Epidermal melanocyte (primary cell): ENCODE measurements around the gene B3GAT3.
"Not testable (repeated sequence)": the region's sequence is repeated elsewhere in the genome, so short reads cannot be mapped to it uniquely, and the experiment has no call there.

ENCODE experiments used
- DNase-seq: peaks from one replicate; pipeline ENCODE4 v3.0.0; 2011; ENCODE audit warnings: low spot score; ENCODE audit not compliant: insufficient read length

The B3GAT3 gene

DNA sequence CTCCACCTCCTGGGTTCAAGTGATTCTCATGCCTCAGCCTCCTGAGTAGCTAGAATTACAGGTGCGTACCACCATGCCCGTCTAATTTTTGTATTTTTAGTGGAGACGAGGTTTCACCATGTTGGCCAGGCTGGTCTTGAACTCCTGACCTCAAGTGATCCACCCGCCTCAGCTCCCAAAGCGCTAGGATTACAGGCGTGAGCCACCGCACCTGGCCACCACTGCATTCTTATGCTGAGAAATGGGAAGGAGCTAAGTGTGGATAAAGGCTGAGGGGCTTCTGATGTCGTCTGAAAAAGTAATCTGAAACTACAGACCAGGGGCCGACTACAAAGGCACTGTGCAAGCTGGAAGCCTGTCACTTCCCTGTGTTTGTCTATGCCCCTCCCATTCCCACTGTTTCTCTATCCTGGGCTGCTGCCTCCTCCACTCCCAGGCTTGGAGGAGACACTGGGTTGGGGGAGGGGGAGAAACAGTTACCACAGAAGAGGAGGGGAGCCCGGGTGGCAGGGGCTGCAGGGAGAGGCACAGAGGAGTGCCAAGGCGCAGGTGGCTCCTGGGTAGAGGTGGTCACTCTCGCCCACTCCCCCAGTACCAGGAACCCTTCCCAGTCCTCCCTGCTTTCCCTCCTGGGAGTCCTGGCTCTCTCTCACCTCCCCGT, 17.2 kb downstream of the B3GAT3 start:
- DNase-seq: no peak

DNA sequence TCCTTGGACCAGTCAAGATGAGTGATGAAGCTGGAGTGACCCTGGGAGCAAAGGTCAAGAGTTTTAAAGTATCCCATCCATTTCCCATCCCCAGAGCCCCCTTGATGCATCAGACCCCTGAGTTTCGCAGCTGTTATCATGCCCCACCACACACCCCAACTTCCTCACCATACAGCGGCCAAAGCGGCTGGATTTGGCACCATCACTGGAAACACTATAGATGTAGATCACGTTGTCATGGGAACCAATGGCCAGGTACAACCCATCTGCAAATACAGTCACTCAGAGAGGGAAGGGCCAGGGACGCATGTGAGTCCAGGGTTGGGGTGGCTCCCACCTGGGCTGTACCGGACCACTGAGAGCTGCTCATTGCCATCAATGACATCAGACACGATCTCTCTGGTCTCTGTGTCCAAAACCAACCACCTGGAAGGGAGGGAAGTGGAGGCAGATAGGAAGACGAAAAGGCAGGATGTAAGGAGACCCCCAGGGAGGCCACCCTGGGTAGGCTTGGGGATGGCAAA, 17.9 kb downstream of the B3GAT3 start:
- DNase-seq: no peak

DNA sequence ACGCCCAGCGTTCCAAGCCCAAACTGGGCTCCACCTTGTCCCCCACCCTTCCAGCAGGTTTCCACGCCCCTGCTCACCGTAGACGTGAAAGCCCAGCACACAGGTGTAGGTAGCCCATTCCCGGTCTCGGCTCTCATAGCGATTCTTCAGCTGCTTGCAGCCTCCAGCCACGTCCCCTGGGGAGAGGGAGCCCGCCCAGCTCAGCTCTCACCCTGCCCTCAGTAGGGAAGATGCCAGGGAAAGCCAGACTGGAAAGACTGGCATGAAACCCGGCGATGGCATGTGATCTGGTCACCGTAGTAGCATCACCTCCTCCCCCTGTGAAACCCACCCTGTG, 18.7 kb downstream of the B3GAT3 start:
- DNase-seq: no peak

DNA sequence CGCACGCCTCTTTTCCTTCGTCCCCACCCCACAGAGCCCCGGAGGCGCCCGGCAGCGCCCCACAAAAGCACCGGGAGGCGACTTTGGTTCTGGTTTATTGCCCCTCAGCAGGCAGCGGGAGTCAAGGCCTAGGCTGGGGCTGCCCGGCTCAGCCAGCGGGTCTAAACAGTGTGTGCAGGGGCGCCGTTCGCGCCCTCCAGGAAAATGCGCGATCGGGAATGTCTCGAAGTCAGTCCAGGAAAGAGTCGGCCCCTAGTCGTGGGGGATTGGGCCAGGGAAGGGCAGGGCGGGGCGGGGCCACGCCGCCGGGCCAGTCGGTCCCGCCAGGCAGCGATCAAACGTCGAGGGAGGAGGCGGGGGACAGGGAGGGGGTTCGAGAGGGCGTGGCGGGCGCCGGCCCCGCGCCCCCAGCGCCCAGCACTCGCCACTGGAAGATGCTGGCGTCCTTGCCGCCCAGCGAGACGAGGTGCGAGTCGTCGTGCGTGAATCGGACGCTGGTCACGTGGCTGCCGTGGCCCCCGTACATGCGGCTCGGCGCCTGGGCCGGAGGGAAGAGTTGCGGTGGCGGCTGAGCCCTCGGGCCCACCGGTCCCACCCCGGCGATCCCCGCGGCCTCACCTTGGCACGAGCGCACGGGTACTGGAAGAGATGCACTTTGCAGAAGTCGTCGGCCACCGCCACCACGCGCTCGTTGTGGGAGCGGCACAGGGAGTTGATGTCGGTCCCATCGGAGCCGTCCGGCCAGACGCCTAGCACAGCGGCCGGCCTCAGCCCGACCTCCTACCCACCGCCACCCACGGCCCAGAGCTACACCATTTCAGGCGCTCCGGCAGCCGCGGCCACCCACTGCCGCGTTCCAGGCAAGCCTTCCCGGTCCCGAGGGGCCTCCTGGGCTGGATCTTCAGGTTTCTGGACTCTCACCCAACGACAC, 19.4 kb downstream of the B3GAT3 start:
- peak; percentile 81 for DNase-seq

DNA sequence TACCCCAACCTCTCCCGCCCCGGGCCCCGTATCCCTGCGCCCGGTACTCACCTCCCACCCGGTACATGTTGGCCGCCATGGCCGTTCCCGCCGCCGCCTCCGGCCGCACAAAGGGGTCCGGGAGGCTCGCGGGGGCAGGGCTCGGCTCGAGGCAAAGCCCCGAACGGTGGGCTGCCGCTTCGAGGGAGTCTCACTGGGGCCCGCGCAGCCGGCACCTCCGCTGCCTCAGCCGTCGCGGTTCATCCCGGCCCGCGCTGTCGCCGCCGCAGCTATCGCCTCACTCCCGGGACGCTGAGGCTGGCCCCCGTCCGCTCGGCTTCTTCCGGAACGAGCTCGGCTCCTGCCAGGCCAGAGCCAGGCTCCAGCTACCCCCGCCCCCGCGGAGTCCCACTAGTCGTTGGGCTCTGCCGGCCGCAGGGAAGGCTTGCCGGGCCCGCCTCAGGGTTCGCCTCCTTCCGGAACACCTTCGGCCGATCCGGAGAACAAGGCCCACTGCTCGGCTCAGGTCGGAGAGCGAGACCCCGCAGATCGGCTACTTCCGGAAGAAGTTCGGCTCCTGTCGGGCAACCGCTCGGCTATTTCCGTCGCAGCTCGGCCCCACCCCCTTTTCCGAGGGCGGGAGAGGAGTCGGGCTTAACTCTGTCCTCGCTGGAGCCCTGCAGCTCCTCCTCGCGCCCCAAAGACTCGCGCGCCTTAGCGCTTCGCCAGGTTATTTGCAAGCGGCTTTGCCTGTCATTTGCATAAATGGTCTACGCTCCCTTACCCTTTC, 20.2 kb downstream of the B3GAT3 start, which contains the start of gene MTA2:
MTA2 (minus strand) TSS at position 494 of the 769 bp plus-strand sequence; CDS start at position 79, 415 bp downstream.
- peak; percentile 73 for DNase-seq

DNA sequence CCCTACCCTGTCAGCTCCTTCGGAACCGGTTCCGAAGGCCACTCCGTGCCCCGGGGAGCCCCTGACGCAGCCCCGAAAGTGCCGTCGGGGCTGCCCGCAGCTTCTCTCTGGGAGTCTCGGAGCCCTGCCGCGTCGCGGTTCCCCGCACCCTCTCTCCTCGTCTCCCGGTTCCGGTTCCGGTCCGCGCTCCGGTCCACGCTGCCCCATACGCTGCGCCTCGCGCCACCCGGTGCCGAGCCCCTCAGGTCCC, 20.7 kb downstream of the B3GAT3 start:
- no peak for DNase-seq

DNA sequence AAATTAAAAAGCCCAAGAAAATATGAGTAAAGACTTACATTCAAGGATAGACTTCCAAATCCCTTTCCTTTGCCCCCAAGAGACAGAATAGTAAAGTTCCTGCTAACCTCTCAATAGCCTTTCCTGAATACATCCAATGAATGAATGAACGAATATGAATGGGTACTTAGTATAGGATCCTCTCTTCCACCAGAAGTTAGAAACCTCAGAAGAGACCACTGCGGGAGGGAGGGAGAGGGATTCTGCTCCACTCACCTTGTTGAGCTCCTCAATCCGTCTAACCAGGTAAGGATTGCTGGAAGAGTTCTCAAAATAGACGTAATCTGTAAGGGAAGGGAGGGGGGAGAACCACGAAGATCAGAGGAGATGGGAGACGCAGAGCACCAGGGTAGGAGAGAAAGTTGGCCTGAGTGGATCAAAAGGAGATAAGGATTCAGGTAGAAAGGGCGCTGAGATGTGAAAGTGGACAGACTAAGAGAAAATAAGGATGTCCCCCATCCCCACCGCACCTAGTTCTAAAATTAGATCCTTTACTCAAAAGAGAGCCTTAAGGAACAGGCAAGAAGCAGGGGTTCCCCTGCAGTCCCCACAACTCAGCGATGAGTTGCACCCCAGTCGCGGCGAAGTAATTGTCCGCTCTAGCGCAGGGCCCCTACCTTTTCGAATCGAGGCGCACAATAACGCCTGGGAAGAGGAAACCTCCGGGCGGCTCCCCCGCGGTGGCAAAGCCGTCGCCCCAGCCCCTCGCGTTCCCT, 21.2 kb downstream of the B3GAT3 start:
- no peak for DNase-seq

DNA sequence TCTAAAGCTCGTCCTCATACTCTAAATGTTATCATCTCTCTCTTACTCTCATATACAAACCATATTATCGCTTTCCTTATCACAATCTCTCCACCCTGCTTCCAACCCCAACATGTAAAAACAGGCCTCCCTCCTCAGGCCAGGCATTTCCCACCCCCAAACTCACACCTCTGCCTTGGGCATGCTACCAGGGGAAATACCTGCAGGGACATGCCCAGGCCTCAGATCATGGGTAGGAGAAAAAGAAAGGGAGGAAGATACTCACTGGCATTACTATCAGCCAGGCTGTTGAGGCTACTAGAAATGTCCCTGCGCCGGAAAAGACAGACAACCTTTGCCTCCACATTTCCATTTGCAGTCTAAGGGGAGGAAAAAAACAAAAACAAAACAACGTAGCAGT, 21.9 kb downstream of the B3GAT3 start:
- DNase-seq: no peak

DNA sequence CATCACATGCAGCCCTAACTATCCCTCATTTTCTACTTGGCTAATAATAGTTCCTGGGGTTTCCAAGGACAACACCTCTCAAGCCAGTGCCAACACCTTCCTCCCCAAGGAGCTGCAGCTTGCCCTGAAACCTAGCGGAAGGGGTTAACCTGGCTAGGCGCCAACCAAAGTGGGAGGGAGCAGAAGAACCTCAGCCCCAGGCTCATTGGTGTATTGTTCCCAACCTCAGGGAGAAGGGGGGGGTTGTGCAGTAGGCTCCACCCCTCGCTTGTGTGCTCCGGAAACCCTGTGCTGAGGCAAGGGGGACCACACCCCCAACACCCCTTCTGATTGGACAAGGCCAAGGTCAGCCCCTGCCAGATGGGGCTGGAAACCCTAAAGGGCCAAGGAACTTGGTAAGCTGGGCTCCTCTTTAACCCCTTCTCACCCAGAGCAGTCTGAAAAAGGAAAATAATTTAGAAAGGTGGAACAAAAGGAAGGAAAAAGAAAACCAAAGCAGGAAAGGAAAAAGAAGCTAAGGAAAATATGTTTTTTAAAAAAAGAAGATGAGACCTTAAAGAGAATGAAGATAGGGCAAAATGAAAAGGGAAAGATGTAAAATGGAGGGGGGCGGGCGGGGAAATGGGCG, 22.6 kb downstream of the B3GAT3 start:
- DNase-seq: peak; percentile 98

DNA sequence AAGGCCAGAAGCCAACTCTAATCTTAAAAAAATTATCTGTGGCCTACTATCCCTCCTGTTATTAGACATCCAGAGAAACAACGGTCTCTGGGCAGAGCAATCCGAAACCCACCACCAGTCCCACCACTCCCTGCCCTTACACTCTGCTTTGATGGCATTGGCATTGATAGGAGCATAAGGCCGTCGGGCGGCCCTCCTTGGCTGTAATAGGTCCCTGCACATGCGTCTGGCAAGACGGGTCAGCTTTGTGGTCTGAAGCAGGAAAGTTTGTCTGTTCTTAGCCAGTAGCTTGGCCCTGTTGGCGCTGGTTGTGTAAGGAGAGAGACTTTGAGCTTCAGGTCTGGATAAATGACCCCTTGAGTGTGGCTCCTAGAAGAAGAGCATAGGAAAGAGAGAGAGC, 26.7 kb downstream of the B3GAT3 start:
- DNase-seq: no peak

DNA sequence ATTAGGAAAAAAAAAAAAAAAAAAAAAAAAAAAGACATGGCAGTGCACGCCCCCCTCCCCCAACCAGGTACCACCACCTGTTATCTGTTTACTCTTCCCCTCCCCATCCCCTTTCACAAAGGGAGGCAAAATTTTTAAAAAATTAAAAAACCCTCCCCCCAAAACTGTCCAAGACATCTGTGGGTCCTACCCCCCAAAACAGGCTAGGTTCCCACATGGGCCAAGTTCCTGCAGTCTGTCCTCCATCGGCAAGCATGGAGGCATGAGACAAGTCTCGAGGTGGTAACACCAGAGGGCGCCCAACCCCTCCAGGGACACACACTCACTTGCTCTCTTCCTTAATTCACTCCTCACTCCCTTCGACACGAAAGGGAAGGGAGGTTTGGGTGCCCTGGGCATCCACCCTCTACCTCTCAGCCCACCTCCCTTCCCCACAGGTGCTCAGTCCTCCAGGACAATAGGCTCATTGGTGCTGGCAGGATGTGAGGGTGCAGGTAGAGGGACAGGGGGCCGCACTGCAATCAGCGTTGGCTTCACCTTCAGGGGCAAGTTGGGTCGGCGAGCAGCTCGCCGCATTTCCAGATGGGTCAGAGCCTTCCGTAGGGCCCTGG, 28.2 kb downstream of the B3GAT3 start:
- no peak for DNase-seq

- no peak for DNase-seq
Observed at GRCh38 chr11:62592989-62593421, 28.8 kb downstream of the B3GAT3 start.

DNA sequence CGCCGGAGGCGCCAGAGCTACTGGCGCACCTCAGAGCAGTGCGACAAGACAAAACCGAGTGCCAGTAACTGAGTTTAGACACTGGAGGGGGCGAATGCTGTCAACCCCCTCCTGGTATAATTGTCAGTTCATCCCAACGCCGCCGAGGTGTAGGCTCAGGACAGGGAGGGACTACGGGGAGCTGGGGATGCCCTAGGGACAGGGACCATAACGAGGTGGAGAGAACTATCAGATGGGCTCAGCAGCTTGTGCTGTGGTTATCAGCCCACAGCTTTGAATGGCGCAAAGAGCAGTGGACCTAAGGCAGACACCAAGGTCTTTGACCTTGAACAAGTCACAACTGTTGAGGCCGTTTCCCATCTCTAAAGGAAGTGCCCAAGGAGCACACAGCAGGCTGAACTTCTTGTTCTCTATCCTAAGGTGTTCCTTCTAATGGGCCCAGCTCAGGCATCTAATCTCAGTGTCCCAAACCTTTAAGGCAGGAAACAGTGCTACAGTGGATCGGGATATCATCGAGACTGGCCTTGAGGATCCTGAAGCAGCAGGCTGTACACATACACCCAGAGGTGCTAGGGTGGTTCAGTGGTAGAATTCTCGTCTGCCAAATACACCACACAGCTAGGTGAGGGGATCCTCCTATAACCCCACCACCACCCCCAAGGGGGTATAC, 29.5 kb downstream of the B3GAT3 start:
- DNase-seq: no peak

DNA sequence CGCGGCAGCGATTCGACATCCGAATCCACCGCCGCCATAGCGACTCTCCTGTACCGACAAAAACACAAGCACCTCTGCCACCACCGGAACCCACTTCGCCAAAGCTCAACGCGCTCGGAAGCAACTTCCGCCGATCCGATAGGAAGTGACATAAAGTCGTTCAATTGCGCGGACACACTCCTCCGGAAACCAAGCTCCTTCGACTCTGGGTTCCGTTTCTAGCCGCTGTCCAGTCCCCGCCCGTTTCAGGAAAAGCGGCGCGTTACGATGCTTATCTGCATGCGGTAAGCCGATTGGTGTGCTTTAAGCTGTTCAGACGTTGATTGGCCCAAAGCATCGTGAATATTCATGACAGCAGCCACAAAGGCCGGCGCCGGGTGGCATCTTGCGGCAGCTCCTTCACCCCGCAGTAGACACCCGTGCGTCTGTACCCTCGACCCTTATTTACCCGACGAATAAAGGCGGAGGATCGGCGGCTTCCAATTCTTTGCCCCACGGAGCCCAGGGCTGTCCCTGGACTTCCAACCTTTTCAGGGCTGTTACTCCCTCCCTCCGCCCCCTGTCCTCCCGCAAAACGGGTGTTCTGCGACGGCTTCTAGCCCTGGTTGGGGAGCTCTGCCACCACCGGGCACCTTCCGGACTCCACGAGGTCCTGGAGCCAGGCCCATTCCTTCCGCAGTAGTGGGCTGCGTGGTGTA, 30.2 kb downstream of the B3GAT3 start, which contains the start of gene TUT1:
TUT1 (minus strand) TSS at position 76 of the 698 bp plus-strand sequence; CDS start at position 38, 38 bp downstream.
- DNase-seq: peak; percentile 92

- no peak for DNase-seq
Observed at GRCh38 chr11:62588966-62589637, 32.7 kb downstream of the B3GAT3 start.

DNA sequence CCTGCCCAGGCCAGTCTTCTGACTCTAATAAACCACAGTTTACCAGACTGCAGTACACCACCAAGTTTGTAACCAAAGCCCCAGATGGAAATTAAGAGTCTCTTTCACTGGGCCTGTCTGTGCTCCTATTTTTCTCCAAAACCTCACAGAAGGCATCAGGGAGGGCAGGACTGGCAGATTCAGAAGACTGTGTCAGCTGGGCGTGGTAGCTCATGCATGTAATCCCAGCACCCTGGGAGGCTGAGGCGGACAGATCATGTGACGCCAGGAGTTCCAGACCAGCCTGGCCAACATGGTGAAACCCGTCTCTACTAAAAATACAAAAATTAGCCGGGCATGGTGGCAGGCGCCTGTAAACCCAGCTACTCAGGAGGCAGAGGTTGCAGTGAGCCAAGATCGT, 36.4 kb downstream of the B3GAT3 start:
- DNase-seq: not testable (repeated sequence)

- not testable (repeated sequence) for DNase-seq
Observed at GRCh38 chr11:62581735-62582134, 40.1 kb downstream of the B3GAT3 start.

DNA sequence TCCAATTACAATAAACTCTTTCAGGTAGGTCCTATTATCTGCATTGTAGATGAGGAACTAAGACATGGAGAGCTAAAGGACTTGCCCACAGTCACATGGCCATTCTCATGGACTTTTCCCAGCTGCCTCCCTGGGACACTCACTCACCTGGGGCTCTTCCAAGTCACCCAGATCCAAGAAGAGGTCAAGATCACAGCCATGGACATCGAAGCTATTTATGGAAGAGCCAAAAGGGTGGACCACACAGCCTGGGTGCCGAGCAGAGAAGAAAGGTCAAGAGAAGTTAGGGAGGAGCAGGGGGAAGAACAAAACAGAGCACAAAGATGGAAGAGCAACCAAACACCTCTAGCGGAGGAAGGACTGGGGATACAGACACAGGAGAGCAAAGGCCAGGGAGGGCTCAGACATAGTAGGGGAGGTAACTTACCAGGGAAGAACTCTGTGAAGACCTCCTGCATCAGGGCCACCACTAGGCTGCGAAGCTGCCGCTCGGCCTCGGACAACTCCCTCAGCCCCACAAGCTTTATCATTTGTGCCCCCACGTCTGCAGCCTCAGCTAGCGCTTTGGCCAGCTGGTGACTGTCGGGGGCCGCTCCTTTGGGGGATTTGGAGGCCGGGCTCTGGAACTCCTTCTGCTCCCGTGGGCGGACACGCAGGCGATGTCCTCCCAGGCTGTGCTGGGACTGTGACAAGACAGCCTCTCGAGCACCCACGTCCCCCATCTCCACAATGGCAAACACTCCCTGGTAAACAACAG, 40.6 kb downstream of the B3GAT3 start:
- DNase-seq: no peak
